COLO668 (cell line): Measurements from ENCODE around the gene MAD1L1.
"Not testable (repeated sequence)": the region's sequence is repeated elsewhere in the genome, so short reads cannot be mapped to it uniquely, and the experiment has no call there.

Experiments used
- DNase-seq: peaks from one replicate; lab custom pipeline; 2025; ENCODE audit not compliant: unreplicated experiment; lab: John Stamatoyannopoulos, UW

The MAD1L1 gene

DNA sequence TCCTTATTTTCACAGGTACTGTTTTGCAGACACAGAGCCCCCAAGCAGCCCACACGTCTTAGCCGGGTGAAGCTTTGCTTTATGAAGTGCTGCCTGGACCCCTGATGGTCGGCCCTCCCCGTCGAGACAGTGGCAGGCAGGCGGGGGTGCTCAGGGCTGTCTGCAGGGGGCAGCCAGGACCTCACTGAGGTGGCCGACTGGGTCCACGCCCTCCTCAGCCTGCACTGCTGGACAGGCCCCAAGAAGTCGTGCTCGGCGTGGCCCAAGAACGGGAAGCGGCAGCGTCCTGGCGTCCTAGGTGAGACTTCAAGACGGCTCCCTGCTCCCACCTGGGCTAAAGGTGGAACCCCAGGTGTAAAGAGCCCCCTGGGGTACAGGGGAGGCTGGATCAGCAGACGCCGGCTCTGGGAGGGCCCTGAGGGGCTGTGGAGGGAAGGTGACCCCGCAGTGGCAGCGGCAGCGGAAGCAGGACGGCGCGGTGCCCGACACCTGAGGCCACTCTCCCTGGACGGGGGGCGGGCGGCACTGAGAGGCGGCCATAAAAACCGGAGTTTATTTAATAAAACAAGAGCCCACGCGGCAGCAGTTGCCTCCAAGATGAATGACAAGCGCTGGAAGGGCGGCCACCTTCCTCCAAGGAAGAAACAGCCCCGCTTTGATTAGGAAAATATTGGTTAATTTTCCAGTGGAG, 383.2 kb downstream of the MAD1L1 start:
- no peak for DNase-seq

- DNase-seq = no peak
Observed at GRCh38 chr7:1848911-1849311, 383.8 kb downstream of the MAD1L1 start.

DNA sequence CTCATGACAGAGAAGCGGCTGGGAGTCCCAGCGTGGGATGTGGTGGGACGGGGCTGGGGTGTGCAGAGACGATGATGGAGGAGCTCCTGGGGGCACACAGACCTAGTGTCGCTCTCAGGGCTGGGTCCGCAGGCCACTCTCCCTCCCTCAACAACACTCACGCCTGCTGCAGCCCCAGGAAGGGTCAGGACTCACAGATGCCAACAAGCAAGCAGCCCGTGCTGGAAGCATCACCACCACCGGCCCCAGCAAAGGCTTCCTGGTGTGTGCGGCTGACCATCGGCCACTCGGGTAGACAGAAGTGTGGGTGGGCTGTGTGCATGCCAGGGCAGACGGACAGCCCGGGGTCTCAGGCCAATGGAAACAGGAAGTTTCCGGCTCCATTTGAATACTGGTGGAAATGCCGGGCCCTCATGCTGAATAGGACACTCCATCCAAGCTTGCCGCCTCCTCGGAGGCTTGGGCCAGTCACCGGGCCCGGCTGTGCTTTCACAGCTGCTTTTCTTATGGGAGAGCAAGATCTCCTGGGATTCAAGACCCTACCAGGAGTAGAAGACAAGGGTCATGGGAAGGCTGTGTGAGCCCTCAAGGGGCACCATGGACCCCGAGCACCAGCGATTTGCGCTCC, 384.6 kb downstream of the MAD1L1 start:
- DNase-seq = no peak

- no peak for DNase-seq
Observed at GRCh38 chr7:1847260-1848001, 385.3 kb downstream of the MAD1L1 start.

- DNase-seq = no peak
Observed at GRCh38 chr7:1846331-1847065, 386.2 kb downstream of the MAD1L1 start.

GRCh38 chr7:1845536-1846311, 387.0 kb downstream of the MAD1L1 start:
- no peak for DNase-seq

GRCh38 chr7:1844951-1845390, 387.8 kb downstream of the MAD1L1 start:
- DNase-seq = no peak

- no peak for DNase-seq
Observed at GRCh38 chr7:1844336-1844950, 388.3 kb downstream of the MAD1L1 start.

GRCh38 chr7:1843921-1844335, 388.8 kb downstream of the MAD1L1 start:
- no peak for DNase-seq

GRCh38 chr7:1843271-1843861, 389.4 kb downstream of the MAD1L1 start:
- no peak for DNase-seq

- DNase-seq = no peak
Observed at GRCh38 chr7:1842321-1843221, 390.2 kb downstream of the MAD1L1 start.

- not testable (repeated sequence) for DNase-seq
Observed at GRCh38 chr7:1841286-1842021, 391.3 kb downstream of the MAD1L1 start.

DNA sequence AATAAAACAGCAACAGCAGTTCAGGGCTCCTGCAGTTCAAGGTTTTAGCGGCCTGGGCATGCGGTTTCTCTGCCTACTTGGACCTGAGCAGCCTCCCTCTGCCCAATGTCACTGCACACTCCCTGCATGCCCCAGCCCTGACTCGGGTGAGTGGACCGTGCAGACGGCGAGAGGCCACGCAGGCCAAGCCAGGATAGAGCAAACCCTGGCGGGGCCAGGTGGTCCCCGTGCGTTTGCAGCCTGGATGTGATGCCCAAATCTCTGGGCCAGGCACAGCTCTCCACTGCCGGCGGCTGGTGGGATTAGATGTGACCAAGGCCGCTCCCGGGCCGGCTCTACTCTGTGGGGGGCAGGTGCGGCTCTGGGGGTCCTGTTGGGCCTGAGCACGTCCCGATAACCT, 392.0 kb downstream of the MAD1L1 start:
- not testable (repeated sequence) for DNase-seq

GRCh38 chr7:1839701-1840100, 393.0 kb downstream of the MAD1L1 start:
- DNase-seq = no peak

- DNase-seq = not testable (repeated sequence)
Observed at GRCh38 chr7:1838911-1839531, 393.7 kb downstream of the MAD1L1 start.

DNA sequence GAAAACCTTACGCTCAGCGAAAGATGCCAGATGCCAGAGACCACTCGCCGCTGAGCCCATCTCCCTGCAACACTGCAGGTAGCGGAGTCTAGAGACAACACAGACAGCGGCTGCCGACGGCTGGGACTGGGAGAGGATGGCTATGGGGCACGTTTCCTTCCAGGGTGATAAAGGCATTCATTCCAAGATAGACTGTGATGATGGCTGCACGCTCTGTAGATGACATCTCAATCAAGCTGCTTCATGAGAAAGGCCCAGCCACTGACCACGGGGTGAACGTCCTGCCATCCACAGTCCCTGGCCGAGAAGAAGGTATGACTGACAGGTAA, 394.2 kb downstream of the MAD1L1 start:
- DNase-seq = not testable (repeated sequence)

DNA sequence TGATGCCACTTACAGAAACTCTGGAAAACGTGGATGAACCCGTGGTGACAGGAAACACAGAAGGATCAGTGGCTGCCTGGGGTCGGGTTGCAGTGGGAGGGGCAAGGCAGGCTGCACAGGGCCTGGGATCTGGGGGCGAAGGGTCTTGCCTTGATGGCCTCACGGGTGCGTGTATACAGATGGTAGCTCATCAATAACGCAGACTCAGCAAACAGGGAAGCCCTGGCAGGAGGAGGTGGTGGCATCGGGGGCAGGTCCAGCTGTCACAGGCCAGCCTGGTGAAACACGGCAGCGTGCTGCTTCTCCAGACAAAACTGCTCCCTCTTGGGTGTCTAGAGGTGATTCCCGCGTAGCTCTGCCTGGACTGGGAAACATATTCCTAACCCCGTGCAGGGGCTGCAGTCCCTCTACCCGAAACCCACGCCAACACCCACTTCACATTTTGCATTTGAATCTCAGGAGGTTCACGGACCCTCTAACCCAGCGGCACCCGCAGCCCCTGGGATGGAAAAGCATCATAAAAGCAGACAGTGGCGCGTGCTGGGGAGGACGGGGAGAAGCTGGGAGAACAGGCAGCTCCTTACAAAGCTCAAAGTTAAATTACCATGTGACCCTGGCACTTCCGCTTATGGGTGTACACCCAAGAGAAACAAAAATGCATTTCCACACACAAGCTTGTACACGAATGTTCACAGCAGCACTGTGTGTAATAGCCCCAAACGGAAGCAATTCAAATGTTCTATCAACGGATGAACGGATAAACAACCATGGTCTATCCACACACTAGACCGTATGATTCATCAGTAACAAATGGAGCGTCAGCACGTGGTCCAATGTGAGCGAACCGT, 394.8 kb downstream of the MAD1L1 start:
- DNase-seq = not testable (repeated sequence)
